Measurements from ENCODE around the gene REXO4.

- TF ChIP-seq POLR2A (IDR thresholded peaks at IDR 0.05) = no peak
- no peak for TF ChIP-seq CTCF (IDR thresholded peaks at IDR 0.05)
- TF ChIP-seq EP300 (IDR thresholded peaks at IDR 0.05) = no peak
These were observed 43.1 kb downstream of the REXO4 start for GRCh38 chr9:133374612-133375115.

Measured in tibial nerve (tissue), 4 donors.